A549 (cell line): ENCODE measurements around the gene PITPNM3. TPM values are rescaled to one million over a fixed set of nuclear protein-coding genes. Genes with fewer than 3 reads are reported as not detected.

ENCODE experiments used
- ATAC-seq, 2 experiments: fragments of 200-7000 bp in 1 of 2; fragments of >200 bp in 1 of 2; cut with Nextera tagmentation in 1 of 2; cut with Tn5 transposase in 1 of 2; 3 replicates each; pipeline versions ENCODE4 v1.8.0 to v1.9.1; 2018 to 2020; ENCODE audit warnings: mild to moderate bottlenecking in 1 of 2, moderate library complexity in 1 of 2
- CTCF ChIA-PET: fragments of 300-600 bp; sonication (Branson Sonifier 250); formaldehyde crosslinking; extraction: SDS; loops from one replicate; lab custom pipeline; 2021; ENCODE audit warnings: antibody characterized with exemption, inconsistent platforms; lab: Yijun Ruan, JAX
- POLR2A ChIA-PET: fragments of 350-600 bp; formaldehyde crosslinking; extraction: SDS; loops from one replicate; lab custom pipeline; 2021; ENCODE audit warnings: antibody characterized with exemption, inconsistent platforms; lab: Yijun Ruan, JAX
- DNase-seq, 2 experiments: peaks; one replicate each; pipeline versions ENCODE4 v3.0.0 to v3.0.0-alpha.2; 2011 to 2016; ENCODE audit warnings: low read depth in 1 of 2, low spot score in 1 of 2
- FAIRE-seq: peaks from 2 replicates; lab custom pipeline; 2011; peaks lifted over from hg19 to GRCh38; lab: Jason Lieb, UNC
- H3K27ac ChIP-seq, 2 experiments: fragments of >200 bp; sonication (Bioruptor Twin); formaldehyde crosslinking; 3 replicates each; pipeline ENCODE4 v1.5.1; 2016 to 2017
- H3K4me1 ChIP-seq: fragments of >200 bp; sonication (Bioruptor Twin); formaldehyde crosslinking; 3 replicates; pipeline ENCODE4 v1.6.1; 2016
- H3K4me2 ChIP-seq: fragments of >200 bp; sonication (Bioruptor Twin); formaldehyde crosslinking; 3 replicates; pipeline ENCODE4 v1.6.1; 2016
- H3K4me3 ChIP-seq: fragments of >200 bp; sonication (Bioruptor Twin); formaldehyde crosslinking; 3 replicates; pipeline ENCODE4 v1.5.1; 2016
- H3K9me3 ChIP-seq: fragments of >200 bp; sonication (Bioruptor Twin); formaldehyde crosslinking; 3 replicates; pipeline ENCODE4 v1.6.1; 2016
- BHLHE40 ChIP-seq: IDR thresholded peaks from 2 replicates; pipeline ENCODE4 v1.6.1; 2012; ENCODE audit warnings: low read depth, low read length, inconsistent platforms
- CBX8 ChIP-seq: fragments of 200-600 bp; sonication (generic); IDR thresholded peaks from 2 replicates; pipeline ENCODE4 v1.6.1; 2016
- CHD4 ChIP-seq: fragments of 200-600 bp; sonication (generic); IDR thresholded peaks from 2 replicates; pipeline ENCODE4 v1.6.1; 2016; ENCODE audit warnings: antibody characterized with exemption, mild to moderate bottlenecking, borderline replicate concordance
- EP300 ChIP-seq, 2 experiments: fragments of >200 bp; sonication (Bioruptor Twin); formaldehyde crosslinking; IDR thresholded peaks; 2 replicates in 1 of 2; 3 replicates in 1 of 2; pipeline ENCODE4 v1.6.1; 2016 to 2017
- ESRRA ChIP-seq: fragments of 150-350 bp; IDR thresholded peaks from 2 replicates; pipeline ENCODE4 v1.6.1; 2014; ENCODE audit warnings: mild to moderate bottlenecking, low read length, borderline replicate concordance
- HES2 ChIP-seq: fragments of >200 bp; sonication (Bioruptor Twin); formaldehyde crosslinking; IDR thresholded peaks from 2 replicates; pipeline ENCODE4 v1.6.1; 2016
- HEYL ChIP-seq: fragments of 250-450 bp; sonication (Bioruptor Pico); IDR thresholded peaks from 2 replicates; pipeline ENCODE4 v1.8.0; 2021; ENCODE audit warnings: mild to moderate bottlenecking, moderate library complexity
- HOXB13 ChIP-seq: fragments of 250-450 bp; sonication (Bioruptor Pico); IDR thresholded peaks from 2 replicates; pipeline ENCODE4 v1.5.0; 2020; ENCODE audit warnings: low read depth, mild to moderate bottlenecking, moderate library complexity
- HOXB5 ChIP-seq: fragments of 250-450 bp; sonication (Bioruptor Pico); IDR thresholded peaks from 2 replicates; pipeline ENCODE4 v1.5.0; 2020; ENCODE audit warnings: mild to moderate bottlenecking, moderate library complexity
- JUN ChIP-seq, 2 experiments: fragments of >200 bp; sonication (Bioruptor Twin); formaldehyde crosslinking; IDR thresholded peaks; 2 replicates in 1 of 2; 3 replicates in 1 of 2; pipeline ENCODE4 v1.6.1; 2016 to 2017
- KDM1A ChIP-seq: fragments of 200-600 bp; sonication (generic); IDR thresholded peaks from 2 replicates; pipeline ENCODE4 v1.6.1; 2016; ENCODE audit warnings: low read depth, mild to moderate bottlenecking
- RAD21 ChIP-seq, 2 experiments: fragments of >200 bp in 1 of 2; sonication (Bioruptor Twin) in 1 of 2; formaldehyde crosslinking in 1 of 2; IDR thresholded peaks in 1 of 2; conservative IDR thresholded peaks in 1 of 2; 2 replicates in 1 of 2; 3 replicates in 1 of 2; pipeline ENCODE4 v1.6.1; 2012 to 2018; ENCODE audit warnings: inconsistent platforms in 1 of 2
- SMC3 ChIP-seq: fragments of >200 bp; sonication (Bioruptor Twin); formaldehyde crosslinking; IDR thresholded peaks from 3 replicates; pipeline ENCODE4 v1.6.1; 2018; ENCODE audit warnings: inconsistent platforms
- ZFP36 ChIP-seq: fragments of 450-650 bp; IDR thresholded peaks from 2 replicates; pipeline ENCODE4 v1.6.1; 2014; ENCODE audit warnings: borderline replicate concordance; ENCODE audit not compliant: partially characterized antibody
- WGBS: methylation state at CpG from one replicate; pipeline ENCODE4 v1.1.6; 2017; ENCODE audit errors: missing lambda C conversion rate; 5-methylcytosine and 5-hydroxymethylcytosine counted together
- polyA plus RNA-seq, 4 experiments: library from polyadenylated mRNA; depleted of rRNA in 3 of 4; stranded (reverse); fragments of >200 nt; fragmentation: RNase III in 1 of 4; extraction: RNeasy Plus Mini Kit Qiagen cat#74134 plus additional on column Dnase treatment in 1 of 4; gene quantifications; 2 replicates in 3 of 4; 3 replicates in 1 of 4; pipeline ENCODE4 v1.2.3, GENCODE V29; 2011 to 2017
- TF ChIP-seq, protein P1 (sequence below): fragments of >200 bp; sonication (Bioruptor Twin); formaldehyde crosslinking; IDR thresholded peaks from 3 replicates; pipeline ENCODE4 v1.6.1; 2016
- TF ChIP-seq, protein P2 (sequence below): fragments of 250-450 bp; sonication (Bioruptor Pico); IDR thresholded peaks from 2 replicates; pipeline ENCODE4 v1.5.0; 2021; ENCODE audit warnings: mild to moderate bottlenecking, moderate library complexity, borderline replicate concordance
- TF ChIP-seq, protein P3 (sequence below): fragments of 200-600 bp; sonication (generic); IDR thresholded peaks from 2 replicates; pipeline ENCODE4 v1.6.1; 2016; ENCODE audit warnings: antibody characterized with exemption, mild to moderate bottlenecking, moderate library complexity

PITPNM3 gene
- polyA plus RNA-seq, 2 of the 4 experiments (the other 2 are of a cell fraction) = 0.80 to 2.2 TPM

DNA sequence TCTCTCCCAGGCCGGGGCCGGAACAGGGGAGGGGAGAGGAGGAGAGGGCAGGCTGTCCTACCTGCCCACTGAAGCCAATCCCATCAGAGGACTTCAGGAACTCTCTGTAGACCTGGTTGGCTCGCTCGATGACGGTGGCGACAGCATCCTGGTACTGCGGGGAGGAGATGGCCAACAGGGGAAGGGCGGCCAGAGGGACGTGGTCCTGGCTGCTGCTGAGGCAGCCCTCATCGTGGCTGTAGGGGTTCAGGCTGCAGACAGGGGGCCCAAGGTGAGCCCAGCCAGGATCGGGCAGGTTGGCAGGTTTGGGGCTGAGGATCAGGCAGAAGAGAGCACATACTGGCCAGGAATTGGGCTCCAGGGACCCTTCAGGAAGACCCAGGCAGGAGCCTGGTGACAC lies 77.9 kb downstream of the PITPNM3 start:
- CTCF ChIA-PET = interaction anchor here (0.6 to 0.7 kb wide), 2 partner anchors 60 to 773 kb away, joined by 3 read pairs; no protein-coding TSS in a partner anchor
- H3K4me1 ChIP-seq = no peaks in the 10 kb centered on the region
- POLR2A ChIA-PET = no interaction called here
- TF ChIP-seq, protein P1, sequence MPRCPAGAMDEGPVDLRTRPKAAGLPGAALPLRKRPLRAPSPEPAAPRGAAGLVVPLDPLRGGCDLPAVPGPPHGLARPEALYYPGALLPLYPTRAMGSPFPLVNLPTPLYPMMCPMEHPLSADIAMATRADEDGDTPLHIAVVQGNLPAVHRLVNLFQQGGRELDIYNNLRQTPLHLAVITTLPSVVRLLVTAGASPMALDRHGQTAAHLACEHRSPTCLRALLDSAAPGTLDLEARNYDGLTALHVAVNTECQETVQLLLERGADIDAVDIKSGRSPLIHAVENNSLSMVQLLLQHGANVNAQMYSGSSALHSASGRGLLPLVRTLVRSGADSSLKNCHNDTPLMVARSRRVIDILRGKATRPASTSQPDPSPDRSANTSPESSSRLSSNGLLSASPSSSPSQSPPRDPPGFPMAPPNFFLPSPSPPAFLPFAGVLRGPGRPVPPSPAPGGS = no peak
- no peak for TF ChIP-seq BHLHE40
- TF ChIP-seq CBX8 = no peak
- TF ChIP-seq CHD4 = no peak
- no peak for TF ChIP-seq HES2
- no peak for TF ChIP-seq SMC3
- TF ChIP-seq RAD21 (conservative IDR thresholded peaks at IDR 0.05 in 1 of 2, IDR thresholded peaks at IDR 0.05 in 1 of 2) = no peak
- no peak for TF ChIP-seq KDM1A
- TF ChIP-seq HOXB5 (CRISPR knock-in tag) = no peak
- TF ChIP-seq, protein P2, sequence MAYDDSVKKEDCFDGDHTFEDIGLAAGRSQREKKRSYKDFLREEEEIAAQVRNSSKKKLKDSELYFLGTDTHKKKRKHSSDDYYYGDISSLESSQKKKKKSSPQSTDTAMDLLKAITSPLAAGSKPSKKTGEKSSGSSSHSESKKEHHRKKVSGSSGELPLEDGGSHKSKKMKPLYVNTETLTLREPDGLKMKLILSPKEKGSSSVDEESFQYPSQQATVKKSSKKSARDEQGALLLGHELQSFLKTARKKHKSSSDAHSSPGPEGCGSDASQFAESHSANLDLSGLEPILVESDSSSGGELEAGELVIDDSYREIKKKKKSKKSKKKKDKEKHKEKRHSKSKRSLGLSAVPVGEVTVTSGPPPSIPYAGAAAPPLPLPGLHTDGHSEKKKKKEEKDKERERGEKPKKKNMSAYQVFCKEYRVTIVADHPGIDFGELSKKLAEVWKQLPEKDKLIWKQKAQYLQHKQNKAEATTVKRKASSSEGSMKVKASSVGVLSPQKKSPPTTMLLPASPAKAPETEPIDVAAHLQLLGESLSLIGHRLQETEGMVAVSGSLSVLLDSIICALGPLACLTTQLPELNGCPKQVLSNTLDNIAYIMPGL (CRISPR knock-in tag) = no peak
- no peak for TF ChIP-seq EP300 (IDR thresholded peaks at IDR 0.05)
- TF ChIP-seq HOXB13 (CRISPR knock-in tag) = no peak
- TF ChIP-seq ZFP36 = no peak
- DNase-seq (no peak), FAIRE-seq (no peak), ATAC-seq (no peak)
- no peak overlapping the region for H3K4me3 ChIP-seq
- no peak overlapping the region for H3K4me2 ChIP-seq
- H3K27ac ChIP-seq = peak overlapping the region in 1 of 2 experiments; percentile 4; a peak in 1 of 6 replicates
- no peaks in the 10 kb centered on the region for H3K9me3 ChIP-seq
- 93% methylated on average over 11 of the region's 11 CpGs for WGBS

DNA sequence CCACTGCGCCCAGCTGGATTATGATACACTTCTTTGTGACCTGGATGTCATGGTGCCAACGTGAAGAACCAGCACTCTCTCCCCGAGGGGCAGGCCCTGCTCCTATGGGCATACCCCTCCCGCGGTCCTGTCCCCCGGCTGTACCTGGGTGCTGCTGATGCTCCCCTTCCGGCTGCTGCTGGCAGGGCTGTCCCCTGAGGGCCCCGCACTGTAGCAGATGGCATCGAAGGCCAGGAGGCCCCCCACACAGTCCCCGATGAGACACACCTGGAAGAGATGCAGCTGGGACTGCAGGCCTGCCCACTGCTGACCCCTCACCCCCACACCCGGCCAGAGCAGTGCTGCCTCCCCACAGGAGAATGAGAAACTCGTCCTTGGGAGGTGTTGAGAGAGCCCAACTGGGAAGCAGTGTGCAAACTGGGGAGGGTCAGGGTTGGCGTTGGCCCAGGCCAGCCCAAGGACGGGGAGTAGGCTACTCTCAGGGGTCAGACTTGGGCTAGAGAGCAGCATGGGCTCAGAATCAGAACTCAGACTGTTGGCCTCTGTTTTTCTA lies 78.4 kb downstream of the PITPNM3 start:
- Histone ChIP-seq H3K9me3 (no peaks in the 10 kb centered on the region), H3K27ac (no peak overlapping the region; a peak in 1 of 6 replicates)
- DNase-seq = no peak
- no peak for TF ChIP-seq RAD21 (conservative IDR thresholded peaks at IDR 0.05 in 1 of 2, IDR thresholded peaks at IDR 0.05 in 1 of 2)
- no peak for TF ChIP-seq JUN (IDR thresholded peaks at IDR 0.05)
- no peak for TF ChIP-seq KDM1A
- TF ChIP-seq, protein P3, sequence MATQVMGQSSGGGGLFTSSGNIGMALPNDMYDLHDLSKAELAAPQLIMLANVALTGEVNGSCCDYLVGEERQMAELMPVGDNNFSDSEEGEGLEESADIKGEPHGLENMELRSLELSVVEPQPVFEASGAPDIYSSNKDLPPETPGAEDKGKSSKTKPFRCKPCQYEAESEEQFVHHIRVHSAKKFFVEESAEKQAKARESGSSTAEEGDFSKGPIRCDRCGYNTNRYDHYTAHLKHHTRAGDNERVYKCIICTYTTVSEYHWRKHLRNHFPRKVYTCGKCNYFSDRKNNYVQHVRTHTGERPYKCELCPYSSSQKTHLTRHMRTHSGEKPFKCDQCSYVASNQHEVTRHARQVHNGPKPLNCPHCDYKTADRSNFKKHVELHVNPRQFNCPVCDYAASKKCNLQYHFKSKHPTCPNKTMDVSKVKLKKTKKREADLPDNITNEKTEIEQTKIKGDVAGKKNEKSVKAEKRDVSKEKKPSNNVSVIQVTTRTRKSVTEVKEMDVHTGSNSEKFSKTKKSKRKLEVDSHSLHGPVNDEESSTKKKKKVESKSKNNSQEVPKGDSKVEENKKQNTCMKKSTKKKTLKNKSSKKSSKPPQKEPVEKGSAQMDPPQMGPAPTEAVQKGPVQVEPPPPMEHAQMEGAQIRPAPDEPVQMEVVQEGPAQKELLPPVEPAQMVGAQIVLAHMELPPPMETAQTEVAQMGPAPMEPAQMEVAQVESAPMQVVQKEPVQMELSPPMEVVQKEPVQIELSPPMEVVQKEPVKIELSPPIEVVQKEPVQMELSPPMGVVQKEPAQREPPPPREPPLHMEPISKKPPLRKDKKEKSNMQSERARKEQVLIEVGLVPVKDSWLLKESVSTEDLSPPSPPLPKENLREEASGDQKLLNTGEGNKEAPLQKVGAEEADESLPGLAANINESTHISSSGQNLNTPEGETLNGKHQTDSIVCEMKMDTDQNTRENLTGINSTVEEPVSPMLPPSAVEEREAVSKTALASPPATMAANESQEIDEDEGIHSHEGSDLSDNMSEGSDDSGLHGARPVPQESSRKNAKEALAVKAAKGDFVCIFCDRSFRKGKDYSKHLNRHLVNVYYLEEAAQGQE = no peak
- no peak for TF ChIP-seq HEYL (CRISPR knock-in tag)
- TF ChIP-seq SMC3 = no peak
- TF ChIP-seq ZFP36 = no peak
- no peak for TF ChIP-seq ESRRA
- TF ChIP-seq, all 56 proteins: peak for 0
- POLR2A ChIA-PET = no interaction called here
- H3K4me3 ChIP-seq = no peak overlapping the region
- CTCF ChIA-PET = no interaction called here
- peaks cover 2% of the 10 kb centered on the region for H3K4me1 ChIP-seq
- FAIRE-seq = no peak
- ATAC-seq = no peak
- H3K4me2 ChIP-seq = no peak overlapping the region
- WGBS = 72% methylated on average over 13 of the region's 14 CpGs
